HG02981 (cell line): Measurements from ENCODE around the gene JAKMIP1.

Source experiments
- ATAC-seq: cut with Tn5 transposase; IDR thresholded peaks from one replicate; pipeline ENCODE4 v1.9.1; 2021; ENCODE audit warnings: mild to moderate bottlenecking, moderate library complexity; ENCODE audit not compliant: unreplicated experiment

The JAKMIP1 gene

GRCh38 chr4:6123116-6123515 lies 77.2 kb downstream of the JAKMIP1 start:
- ATAC-seq, result no peak

DNA sequence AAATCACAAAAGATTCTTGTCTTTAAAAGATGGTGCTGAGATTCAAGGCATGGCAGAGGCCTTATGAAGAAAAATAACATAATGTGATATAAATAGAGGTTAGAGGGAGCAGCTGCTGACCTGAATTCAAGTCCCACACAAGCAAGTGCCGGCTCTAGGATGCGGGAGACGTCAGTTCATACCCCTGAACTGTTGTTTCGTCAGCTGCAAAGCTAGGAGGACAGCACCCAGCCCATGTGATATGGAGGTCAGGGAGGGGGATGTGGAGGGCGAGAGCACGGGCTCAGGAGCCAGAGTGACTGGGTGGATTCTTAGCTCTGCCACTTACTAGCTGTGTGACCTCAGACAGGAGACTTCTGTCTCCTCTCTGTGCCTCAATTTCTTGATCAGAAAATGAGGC lies 77.9 kb downstream of the JAKMIP1 start:
- ATAC-seq, result no peak

- ATAC-seq, result no peak
Measured at GRCh38 chr4:6121941-6122340, 78.4 kb downstream of the JAKMIP1 start.

GRCh38 chr4:6121276-6121850 lies 79.0 kb downstream of the JAKMIP1 start:
- no peak for ATAC-seq

GRCh38 chr4:6120361-6120760 lies 80.0 kb downstream of the JAKMIP1 start:
- no peak for ATAC-seq

DNA sequence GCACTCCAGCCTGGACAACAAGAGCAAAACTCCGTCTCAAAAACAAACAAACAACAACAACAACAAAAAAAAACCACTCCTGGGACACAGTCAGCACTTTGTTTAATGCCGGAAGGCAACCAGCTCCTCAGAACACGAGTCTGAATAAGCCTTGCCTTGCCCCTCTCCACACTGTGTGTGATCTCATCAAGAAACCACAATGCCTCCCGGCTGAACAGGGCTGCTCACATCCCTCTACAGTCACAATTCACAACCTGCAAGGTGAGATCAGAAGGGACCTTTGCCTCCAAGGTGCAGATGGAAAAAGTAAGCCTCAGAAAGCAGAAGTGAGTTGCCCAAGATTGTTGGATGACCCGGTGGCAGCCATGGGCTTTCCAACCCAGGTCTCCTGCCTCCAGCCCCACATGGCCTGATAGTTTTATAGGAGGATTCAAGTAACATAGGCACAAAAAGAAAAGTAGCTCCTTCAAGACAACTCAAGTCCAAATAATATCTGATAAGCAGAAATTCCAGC lies 80.8 kb downstream of the JAKMIP1 start:
- ATAC-seq, result no peak

GRCh38 chr4:6118201-6118600 lies 82.1 kb downstream of the JAKMIP1 start:
- ATAC-seq, result no peak

- ATAC-seq, result no peak
Measured at GRCh38 chr4:6116696-6117285, 83.6 kb downstream of the JAKMIP1 start.

GRCh38 chr4:6115746-6116586 lies 84.4 kb downstream of the JAKMIP1 start:
- ATAC-seq, result no peak

DNA sequence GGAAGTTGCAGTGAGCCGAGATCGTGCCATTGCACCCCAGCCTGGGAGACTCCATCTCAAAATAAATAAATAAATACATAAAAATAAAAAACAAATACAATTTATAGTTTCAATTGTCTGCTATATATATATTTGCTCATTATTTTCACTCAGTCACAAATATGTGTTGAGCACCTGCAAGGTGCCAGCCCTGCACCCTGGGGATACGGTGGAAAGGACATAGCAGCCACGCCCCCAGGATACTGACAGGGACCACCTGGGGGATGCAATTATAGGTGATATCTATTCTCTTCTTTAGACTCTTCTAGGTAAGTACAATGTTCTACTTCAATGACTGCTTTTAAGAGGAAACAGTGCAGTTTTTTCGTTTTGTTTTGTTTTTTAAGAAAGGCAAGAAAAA lies 85.0 kb downstream of the JAKMIP1 start:
- no peak for ATAC-seq

- no peak for ATAC-seq
Measured at GRCh38 chr4:6114601-6115000, 85.7 kb downstream of the JAKMIP1 start.

DNA sequence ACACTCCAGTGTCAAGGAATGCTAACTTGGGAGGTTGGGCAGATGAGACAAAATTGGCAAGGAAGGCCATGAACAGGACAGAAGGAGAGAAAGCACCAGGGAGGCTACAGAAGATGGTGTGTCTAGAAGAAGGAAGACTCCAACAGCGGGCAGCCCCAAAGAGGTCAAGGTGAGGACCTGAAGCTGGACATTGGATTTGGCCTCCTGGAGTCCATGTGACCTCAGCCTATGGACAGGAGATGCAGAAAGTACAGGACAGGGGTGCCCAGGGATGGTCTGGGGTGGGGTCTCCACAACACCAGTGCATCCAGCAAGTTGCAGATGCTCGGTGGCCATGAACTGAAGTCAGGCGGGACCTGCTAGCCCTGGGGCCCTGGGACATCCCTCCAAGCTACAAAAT lies 86.2 kb downstream of the JAKMIP1 start:
- ATAC-seq, result no peak

DNA sequence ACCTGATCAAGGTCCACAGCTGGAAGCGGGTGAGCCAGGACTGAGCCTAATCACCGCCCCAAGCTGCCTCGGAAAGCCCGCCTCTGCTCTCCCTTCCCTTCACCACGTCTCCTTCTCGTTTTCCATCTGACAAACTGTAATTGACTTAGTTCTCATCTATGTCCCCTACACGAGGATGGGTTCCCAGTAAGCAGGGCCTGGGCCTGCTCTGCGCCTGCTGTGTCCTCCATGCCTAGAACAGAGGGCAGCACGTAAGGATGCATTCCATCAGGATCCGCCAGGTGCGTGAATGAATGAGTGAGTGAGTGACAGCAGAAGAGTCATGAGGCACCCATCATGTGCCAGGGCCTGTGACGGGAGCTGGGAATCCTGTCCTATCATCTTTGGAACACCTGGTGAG lies 86.7 kb downstream of the JAKMIP1 start:
- no peak for ATAC-seq

DNA sequence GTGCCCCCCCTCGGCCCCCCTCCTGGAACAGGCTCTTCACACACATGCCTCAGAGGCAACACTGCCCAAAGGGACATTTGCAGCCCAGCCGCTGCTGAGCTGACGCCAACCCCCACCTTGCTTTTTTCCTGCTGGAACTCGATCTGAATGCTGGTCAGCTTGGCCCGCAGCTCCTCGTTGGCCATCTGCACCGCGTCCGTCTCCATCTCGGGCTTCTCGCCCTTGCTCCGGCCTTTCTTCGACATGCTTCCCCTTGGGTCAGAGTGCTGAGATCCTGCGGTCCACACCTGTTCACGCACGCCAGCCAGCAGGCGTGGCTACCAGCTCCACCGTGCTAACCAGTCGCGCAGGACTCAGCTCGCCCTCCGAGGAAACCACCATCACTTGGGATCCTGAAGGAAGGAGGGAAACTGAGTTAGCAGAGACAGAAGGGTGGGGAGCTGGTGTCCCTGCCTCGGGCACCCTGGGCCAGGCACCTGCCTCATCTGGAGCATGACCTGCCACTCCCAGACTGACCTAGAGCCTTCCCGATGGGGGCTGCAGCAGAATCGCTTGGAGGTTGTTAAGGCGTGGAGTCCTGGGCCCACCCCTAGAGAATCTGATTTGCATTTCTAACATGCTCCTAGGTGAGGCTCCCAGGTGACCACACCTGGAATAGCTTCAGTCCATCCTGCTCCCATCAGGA lies 87.6 kb downstream of the JAKMIP1 start:
- no peak for ATAC-seq

DNA sequence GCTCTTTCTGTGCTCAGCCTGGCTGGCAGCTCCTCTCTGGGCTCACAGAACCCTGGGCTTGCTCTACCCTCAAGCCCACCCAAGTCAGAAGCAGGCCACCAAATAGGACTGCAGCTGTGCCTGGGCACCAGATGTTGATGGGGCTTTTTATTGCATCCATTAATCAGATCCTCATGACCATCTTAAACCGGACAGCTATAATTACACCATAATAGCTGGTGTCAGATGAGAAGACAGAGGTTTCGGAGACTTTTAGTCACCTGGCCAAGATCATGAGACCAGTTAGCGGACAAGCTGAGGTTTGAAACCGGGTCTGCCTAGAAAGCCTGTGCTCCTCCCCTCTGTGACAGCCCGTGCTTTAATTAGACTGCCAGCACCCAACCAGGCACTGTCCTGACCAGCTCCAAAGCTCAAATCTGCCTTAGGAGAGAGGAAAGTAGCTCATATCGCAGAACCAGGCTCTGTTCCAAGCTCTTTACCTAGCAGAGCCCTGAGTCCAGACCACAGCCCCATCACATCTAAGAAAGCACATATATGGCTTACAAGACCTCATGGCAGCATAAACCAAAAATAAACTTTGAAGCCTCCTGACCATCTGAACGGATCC lies 88.9 kb downstream of the JAKMIP1 start:
- ATAC-seq, result no peak

DNA sequence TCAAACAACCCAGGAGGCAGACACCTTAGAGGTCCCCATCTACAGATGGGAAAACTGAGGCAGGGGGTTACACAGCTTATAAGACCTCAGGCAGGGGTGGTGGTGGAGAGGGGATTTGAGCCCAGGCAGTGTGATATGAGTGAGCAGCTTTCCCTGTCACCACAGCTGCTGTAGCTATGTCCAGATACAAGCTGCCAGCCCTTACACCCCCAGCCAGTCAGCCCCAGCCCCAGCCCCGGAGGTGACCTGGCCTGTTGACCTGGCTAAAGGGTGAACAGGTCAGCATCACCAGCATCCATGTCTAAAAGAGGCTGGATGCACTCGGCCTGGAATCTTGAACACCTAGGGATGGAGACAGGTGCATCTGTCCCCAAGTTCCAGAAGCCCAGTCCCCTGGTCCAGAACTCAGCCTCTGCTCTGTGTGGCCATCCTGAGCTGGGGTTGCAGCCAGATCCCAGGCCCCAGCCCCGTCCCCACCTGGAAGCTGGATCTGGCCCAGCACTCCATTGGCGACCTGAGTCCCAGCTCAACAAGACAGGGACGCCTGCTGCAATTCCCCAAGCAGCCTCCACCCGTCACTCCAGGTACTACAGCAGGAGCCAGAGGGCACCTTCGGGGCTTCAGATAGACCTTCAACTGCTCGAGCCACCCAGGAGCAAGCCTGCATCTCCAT lies 89.5 kb downstream of the JAKMIP1 start:
- no peak for ATAC-seq

DNA sequence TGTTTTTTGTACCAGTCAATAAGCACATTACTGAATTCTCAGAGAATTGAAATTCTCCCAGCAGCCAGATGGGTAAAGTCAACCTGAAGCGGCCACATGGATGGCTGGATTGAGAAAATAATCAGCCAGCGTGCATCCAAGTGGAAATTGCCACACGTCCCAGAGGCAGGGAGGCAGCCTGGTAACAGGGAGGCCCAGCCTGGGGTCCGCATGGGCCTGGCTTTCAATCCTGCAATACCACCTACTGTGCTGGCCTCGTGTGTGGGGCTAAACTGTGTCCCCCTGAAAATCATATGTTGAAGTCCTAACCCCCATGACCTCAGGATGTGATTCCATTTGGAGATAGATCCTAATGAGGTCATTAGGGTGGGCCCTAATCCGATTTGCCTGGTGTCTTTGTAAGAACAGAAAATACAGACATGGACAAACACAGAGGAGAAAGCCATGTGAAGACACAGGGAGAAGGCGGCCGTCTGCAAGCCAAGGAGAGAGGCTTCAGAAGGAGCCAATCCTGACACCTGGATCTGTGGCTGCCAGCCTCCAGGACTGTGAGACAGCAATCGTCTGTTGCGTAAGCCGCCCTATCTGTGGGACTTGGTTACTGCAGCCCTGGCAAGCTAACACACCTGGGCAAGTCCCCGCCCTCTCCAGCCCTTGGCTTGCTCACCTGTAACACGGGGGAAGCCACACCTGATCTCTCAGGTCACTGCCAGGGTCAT lies 90.3 kb downstream of the JAKMIP1 start:
- ATAC-seq, result no peak

- ATAC-seq, result no peak
Measured at GRCh38 chr4:6107886-6108285, 92.5 kb downstream of the JAKMIP1 start.

DNA sequence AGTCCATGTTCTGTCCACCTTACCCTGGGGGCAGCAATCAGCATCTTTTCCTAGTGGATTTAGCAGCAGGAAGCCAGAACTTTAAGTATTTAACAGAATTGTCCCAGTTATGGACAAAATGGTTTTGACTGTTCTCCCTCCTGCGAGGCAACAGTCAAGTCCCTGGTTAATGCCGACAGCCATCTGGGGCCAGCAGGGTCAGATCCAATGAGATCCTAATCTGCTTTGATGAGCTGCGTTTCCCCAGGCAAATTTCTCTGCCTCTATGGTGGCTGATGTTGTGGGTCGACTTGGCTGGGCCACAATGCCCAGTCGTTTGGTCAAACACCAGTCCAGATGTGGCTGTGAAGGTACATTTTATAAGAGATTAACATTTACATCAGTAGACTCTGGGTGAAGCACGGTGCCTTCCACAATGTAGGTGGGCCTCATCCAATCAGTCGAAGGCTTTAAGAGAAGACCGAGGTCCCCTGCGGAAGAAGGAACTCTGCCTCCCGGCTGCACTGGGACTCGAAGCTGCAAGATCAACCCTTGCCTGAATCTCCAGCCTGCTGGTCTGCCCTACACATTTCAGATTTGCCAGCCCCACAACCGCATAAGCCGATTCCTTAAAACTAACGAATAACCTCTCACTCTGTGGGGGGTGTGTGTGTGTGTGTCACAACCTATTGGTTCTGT lies 93.1 kb downstream of the JAKMIP1 start:
- ATAC-seq, result no peak
